Hematopoietic multipotent progenitor cell treated with erythropoietin and hydrocortisone succinate and interleukin-3 and kit ligand, for 8 days (in vitro differentiated cells): ENCODE data around the gene CAPRIN1.

ENCODE experiments used
- DNase-seq: peaks from one replicate; pipeline ENCODE4 v3.0.0-alpha.2; 2015

CAPRIN1 gene

DNA sequence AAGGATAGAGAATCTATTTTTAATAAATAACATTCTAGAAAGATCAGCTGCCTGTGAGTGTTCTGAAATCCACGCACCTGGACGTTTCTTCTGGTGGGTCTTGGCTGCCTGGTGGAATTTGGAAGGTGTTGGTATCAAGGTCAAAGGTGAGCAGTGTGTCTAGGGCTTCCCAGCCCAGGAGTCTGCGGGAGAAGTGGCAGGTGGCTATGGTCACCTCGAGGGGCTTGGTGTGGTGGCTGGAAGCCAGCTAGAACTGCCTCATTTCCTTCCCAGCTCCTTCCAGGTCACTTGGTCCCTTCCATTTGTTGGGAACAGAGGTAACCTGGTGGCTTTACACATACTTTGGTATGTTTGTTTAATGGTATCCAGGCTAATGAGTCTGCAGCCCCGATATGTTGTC lies 95.3 kb downstream of the CAPRIN1 start:
- no peak for DNase-seq

DNA sequence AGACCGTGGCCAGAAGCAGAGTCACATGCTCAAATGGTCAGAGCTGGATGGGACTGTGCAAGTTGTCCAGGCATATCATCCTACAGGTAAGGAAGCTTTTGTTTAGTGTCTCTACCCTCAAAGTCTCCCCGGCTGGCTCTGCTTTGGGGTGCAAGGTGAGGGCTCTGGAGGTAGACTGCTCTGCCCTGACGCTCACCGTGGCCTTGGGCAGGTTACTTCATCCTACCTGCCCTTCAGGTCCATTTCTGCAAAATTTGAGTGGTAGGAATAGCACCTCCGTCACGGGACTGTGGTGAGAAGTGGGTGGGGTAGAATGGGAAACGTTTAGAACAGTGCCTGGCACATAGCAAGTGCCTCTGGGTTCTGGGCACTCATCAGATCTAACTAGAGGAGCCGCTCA lies 96.0 kb downstream of the CAPRIN1 start:
- DNase-seq = no peak

DNA sequence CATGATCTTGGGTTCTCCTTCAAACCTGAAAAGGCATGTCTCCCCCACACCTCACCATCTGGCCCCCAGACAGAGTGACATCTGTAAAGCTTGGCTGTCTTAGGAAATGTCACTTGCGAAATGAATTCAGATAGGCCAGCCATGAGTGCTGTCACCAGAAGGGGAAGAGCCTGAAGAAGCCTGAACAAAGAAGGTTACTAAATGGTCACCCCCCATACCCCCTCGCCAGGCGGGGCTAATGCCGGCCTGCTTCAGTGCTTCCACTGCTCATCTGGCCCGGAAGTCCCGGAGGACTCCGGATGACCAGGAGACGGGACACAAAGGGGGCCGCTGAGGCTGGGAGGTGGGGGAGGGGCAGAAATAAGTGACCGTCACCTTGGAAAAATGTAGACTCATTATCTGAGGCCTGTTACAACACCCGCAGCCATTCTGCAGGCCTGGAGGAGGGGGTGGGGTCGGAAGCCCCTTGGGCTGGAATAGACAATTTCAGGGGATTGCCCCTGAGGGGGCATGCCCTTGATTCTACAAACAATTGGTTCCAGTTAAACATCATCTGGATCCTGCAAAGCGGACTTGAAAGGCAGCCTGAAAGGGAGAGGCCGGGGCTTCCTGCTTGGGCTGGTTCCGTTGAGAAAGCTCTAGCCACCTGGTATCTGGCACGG lies 97.1 kb downstream of the CAPRIN1 start:
- DNase-seq = no peak

DNA sequence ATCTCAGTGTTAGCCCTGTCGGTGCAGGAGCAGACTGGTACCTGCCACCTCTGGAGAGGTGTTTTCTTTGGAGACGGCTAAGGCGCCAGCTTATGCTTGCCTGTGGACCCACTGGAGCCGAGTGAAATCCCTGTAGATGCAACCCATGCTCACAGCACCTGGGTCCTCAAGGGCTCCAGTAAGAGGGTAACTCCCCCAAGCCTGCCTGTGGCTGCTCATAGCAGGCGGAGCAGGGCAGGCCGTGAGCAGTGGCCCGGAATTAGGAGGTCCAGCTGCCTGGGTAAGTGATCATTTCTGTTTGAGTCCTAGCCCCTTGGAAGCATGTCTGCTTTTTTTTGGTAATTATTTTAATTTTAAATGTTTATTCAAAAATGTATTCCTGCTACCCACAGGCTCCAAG lies 97.7 kb downstream of the CAPRIN1 start:
- no peak for DNase-seq

DNA sequence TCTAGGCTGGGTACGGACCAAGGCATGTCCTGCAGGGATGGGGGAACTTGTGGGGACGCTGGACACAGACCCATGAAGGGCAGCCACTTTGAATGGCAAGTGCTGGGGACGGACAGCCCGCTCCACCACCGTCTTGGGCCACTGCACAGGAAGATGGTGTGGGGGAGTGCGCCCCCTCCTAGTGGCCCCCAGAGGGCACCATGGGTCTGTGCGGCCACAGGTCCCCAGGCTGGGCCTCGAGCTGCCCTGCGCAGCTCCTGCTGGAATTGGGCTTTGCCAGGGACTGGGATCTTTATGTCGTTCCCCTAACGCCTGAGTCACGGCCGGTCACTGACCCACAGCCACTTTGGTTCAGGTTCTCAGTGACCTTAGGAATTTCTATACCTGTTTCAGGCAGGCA lies 98.3 kb downstream of the CAPRIN1 start:
- DNase-seq = no peak

DNA sequence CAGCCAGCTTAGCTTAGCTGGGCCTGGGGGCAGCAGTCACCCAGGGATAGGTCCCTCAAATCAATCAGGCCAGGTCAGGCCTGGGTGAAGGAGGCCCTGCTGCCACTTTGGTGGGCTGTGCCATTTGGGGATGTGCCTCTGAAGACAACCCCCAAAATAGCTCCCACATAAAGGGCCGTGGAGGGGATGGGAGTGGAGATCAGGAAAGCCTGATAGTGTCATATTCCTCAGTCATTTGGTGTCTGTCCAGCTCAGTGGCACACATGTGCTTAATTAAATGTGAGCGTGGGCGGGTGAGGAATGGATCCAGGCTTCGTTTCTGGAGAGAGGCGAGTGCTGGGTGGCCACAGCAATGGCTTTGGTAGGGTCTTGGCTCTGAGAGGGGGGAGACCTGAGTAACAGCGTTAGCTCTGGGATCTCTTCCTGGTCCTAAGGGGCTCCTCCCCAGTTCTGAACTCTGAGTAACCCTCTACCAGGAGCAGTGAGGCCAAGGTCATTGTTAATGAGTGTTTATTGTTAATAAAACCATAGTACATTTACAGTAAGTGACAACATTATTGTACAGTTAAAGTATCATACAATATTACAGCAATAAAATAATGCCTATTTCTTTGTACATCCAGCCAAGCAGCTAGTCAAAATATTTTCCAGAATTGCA lies 99.1 kb downstream of the CAPRIN1 start:
- DNase-seq = no peak
